Adrenal gland (tissue), 5 donors: ENCODE measurements around the gene STK32C.

Experiments used
- POLR2A ChIP-seq, 2 donors: fragments of 450-650 bp; IDR thresholded peaks; one replicate each; pipeline ENCODE4 v1.6.1; 2017; ENCODE audit warnings: antibody characterized with exemption in 2 of 2, mild to moderate bottlenecking in 2 of 2, moderate library complexity in 1 of 2
- TF ChIP-seq, protein P1 (sequence below), 6 experiments: fragments of 450-650 bp in 4 of 6; fragments of 200-600 bp in 2 of 6; sonication (generic) in 1 of 6; IDR thresholded peaks; 1 replicate in 5 of 6; 2 replicates in 1 of 6; pipeline versions ENCODE4 v1.5.1 to v1.8.0; 2016 to 2021; ENCODE audit warnings: antibody characterized with exemption in 6 of 6, mild to moderate bottlenecking in 2 of 6, moderate library complexity in 1 of 6
- donor health status: DM: no; HTN: no; CAD: no.

DNA sequence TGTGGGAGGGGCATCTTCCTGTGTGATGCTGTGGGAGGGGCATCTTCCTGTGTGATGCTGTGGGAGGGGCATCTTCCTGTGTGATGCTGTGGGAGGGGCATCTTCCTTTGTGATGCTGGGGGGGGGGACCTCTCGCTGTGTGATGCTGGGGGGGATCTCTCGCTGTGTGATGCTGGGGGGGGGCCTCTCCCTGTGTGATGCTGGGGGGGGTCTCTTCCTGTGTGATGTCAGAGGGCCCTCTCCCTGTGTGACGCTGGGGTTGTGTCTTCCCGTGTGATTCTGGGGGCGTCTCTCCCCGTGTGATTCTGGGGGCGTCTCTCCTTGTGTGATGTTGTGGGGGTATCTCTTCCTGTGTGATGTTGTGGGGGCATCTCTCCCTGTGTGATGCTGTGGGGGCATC, 148.9 kb downstream of the STK32C start:
- TF ChIP-seq, protein P1, sequence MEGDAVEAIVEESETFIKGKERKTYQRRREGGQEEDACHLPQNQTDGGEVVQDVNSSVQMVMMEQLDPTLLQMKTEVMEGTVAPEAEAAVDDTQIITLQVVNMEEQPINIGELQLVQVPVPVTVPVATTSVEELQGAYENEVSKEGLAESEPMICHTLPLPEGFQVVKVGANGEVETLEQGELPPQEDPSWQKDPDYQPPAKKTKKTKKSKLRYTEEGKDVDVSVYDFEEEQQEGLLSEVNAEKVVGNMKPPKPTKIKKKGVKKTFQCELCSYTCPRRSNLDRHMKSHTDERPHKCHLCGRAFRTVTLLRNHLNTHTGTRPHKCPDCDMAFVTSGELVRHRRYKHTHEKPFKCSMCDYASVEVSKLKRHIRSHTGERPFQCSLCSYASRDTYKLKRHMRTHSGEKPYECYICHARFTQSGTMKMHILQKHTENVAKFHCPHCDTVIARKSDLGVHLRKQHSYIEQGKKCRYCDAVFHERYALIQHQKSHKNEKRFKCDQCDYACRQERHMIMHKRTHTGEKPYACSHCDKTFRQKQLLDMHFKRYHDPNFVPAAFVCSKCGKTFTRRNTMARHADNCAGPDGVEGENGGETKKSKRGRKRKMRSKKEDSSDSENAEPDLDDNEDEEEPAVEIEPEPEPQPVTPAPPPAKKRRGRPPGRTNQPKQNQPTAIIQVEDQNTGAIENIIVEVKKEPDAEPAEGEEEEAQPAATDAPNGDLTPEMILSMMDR (IDR thresholded peaks at IDR 0.05) = no peak
- TF ChIP-seq POLR2A (IDR thresholded peaks at IDR 0.05) = no peak
